EL (cell line): ENCODE measurements around the gene ALG1.
A peak's percentile ranks its signal among the peaks of the same experiment; 100 is the strongest.
"Not testable (repeated sequence)": the region's sequence is repeated elsewhere in the genome, so short reads cannot be mapped to it uniquely, and the experiment has no call there.

ENCODE experiments used
- DNase-seq: peaks from one replicate; pipeline ENCODE4 v3.0.0-alpha.2; 2016

ALG1 gene

GRCh38 chr16:5071681-5072333 is at the start of gene ALG1:
Gene ALG1 (plus strand): TSS chr16:5071843. CDS start chr16:5071850, 7 bp downstream.
- peak; percentile 83 for DNase-seq

GRCh38 chr16:5022521-5022920 is 49.1 kb upstream of the ALG1 start:
- no peak for DNase-seq

GRCh38 chr16:5024632-5025031 is 47.0 kb upstream of the ALG1 start:
- no peak for DNase-seq

- no peak for DNase-seq
Observed at GRCh38 chr16:5025171-5025632, 46.4 kb upstream of the ALG1 start.

GRCh38 chr16:5026664-5027063 is 45.0 kb upstream of the ALG1 start:
- no peak for DNase-seq

- no peak for DNase-seq
Observed at GRCh38 chr16:5027086-5027485, 44.6 kb upstream of the ALG1 start.

GRCh38 chr16:5027575-5028235 is 43.9 kb upstream of the ALG1 start:
- no peak for DNase-seq

GRCh38 chr16:5028950-5029475 is 42.6 kb upstream of the ALG1 start:
- no peak for DNase-seq

- no peak for DNase-seq
Observed at GRCh38 chr16:5030251-5030870, 41.3 kb upstream of the ALG1 start.

- no peak for DNase-seq
Observed at GRCh38 chr16:5031601-5032000, 40.0 kb upstream of the ALG1 start.

- DNase-seq = no peak
Observed at GRCh38 chr16:5032748-5033167, 38.9 kb upstream of the ALG1 start.

- peak; percentile 79 for DNase-seq
Observed at GRCh38 chr16:5033256-5034166, 38.1 kb upstream of the ALG1 start, which contains the start of gene NAGPA. Gene NAGPA (minus strand): TSS chr16:5033935. CDS start chr16:5033914, 21 bp downstream.

- DNase-seq = no peak
Observed at GRCh38 chr16:5034167-5034523, 37.5 kb upstream of the ALG1 start.

- no peak for DNase-seq
Observed at GRCh38 chr16:5035909-5036227, 35.8 kb upstream of the ALG1 start.

- DNase-seq = no peak
Observed at GRCh38 chr16:5036228-5037156, 35.2 kb upstream of the ALG1 start.

GRCh38 chr16:5040451-5040850 is 31.2 kb upstream of the ALG1 start:
- no peak for DNase-seq

- DNase-seq = peak; percentile 59
Observed at GRCh38 chr16:5041600-5042133, 30.0 kb upstream of the ALG1 start.

GRCh38 chr16:5042574-5043171 is 29.0 kb upstream of the ALG1 start:
- DNase-seq = peak; percentile 37

- DNase-seq = no peak
Observed at GRCh38 chr16:5044011-5044540, 27.6 kb upstream of the ALG1 start.

GRCh38 chr16:5044581-5044980 is 27.1 kb upstream of the ALG1 start:
- DNase-seq = not testable (repeated sequence)
